IMR-90 (cell line): ENCODE data around the gene MRPL38. TPM values are rescaled to one million over a fixed set of nuclear protein-coding genes. Genes with fewer than 3 reads are reported as not detected.

Source experiments
- ATAC-seq: fragments of 200-7000 bp; cut with Tn5 transposase; 2 replicates; pipeline ENCODE4 v1.9.1; 2020; ENCODE audit warnings: low read depth, mild to moderate bottlenecking, moderate library complexity
- BruUV-seq: library from RNA; stranded (reverse); fragments of 400-500 nt; replicated peaks from 2 replicates; lab custom pipeline; 2021; lab: Mats Ljungman, UMichigan
- CTCF ChIA-PET: fragments of 300-600 bp; formaldehyde crosslinking; extraction: SDS; loops from one replicate; lab custom pipeline; 2021; ENCODE audit warnings: antibody characterized with exemption; lab: Yijun Ruan, JAX
- POLR2A ChIA-PET: fragments of 300-600 bp; sonication (Branson Sonifier 250); formaldehyde crosslinking; loops from one replicate; lab custom pipeline; 2022; ENCODE audit warnings: antibody characterized with exemption; ENCODE audit not compliant: unreplicated experiment; lab: Charles Lee
- DNase-seq: peaks from one replicate; pipeline ENCODE4 v3.0.0; 2013
- H2AFZ ChIP-seq: replicated peaks from 2 replicates; pipeline ENCODE3; 2013; ENCODE audit warnings: low read length, mild to moderate bottlenecking; ENCODE audit not compliant: poor library complexity
- H2AK5ac ChIP-seq: 2 replicates; pipeline ENCODE4 v1.6.1; 2013; ENCODE audit warnings: low read depth, low read length, inconsistent platforms
- H2AK9ac ChIP-seq: replicated peaks from 2 replicates; pipeline ENCODE3; 2013; ENCODE audit warnings: mild to moderate bottlenecking, low read depth, low read length, moderate library complexity; ENCODE audit not compliant: poor library complexity
- H2BK120ac ChIP-seq: 2 replicates; pipeline ENCODE4 v1.6.1; 2013; ENCODE audit warnings: low read depth, low read length, inconsistent platforms
- H2BK15ac ChIP-seq: 3 replicates; pipeline ENCODE4 v1.6.1; 2013; ENCODE audit warnings: low read depth, low read length, inconsistent platforms
- H2BK20ac ChIP-seq: 2 replicates; pipeline ENCODE4 v1.6.1; 2013; ENCODE audit warnings: low read depth, mild to moderate bottlenecking, inconsistent platforms, low read length, moderate library complexity
- H2BK5ac ChIP-seq: 2 replicates; pipeline ENCODE4 v1.6.1; 2013; ENCODE audit warnings: mild to moderate bottlenecking, low read depth, low read length, inconsistent platforms; ENCODE audit not compliant: poor library complexity, severe bottlenecking
- H3K14ac ChIP-seq: replicated peaks from 2 replicates; pipeline ENCODE4 v1.6.1; 2013; ENCODE audit warnings: low read depth, low read length, inconsistent platforms
- H3K18ac ChIP-seq: 2 replicates; pipeline ENCODE4 v1.6.1; 2013; ENCODE audit warnings: low read depth, low read length, control low read depth
- H3K23ac ChIP-seq: 2 replicates; pipeline ENCODE4 v1.6.1; 2013; ENCODE audit warnings: low read depth, low read length, inconsistent platforms
- H3K27ac ChIP-seq: 2 replicates; pipeline ENCODE4 v1.5.1; 2013; ENCODE audit warnings: mild to moderate bottlenecking, control low read depth, low read length; ENCODE audit not compliant: insufficient read depth
- H3K27me3 ChIP-seq: 2 replicates; pipeline ENCODE4 v1.6.1; 2013; ENCODE audit warnings: low read length; ENCODE audit not compliant: control insufficient read depth, insufficient read depth
- H3K36me3 ChIP-seq: 2 replicates; pipeline ENCODE4 v1.6.1; 2013; ENCODE audit warnings: low read length, mixed read lengths; ENCODE audit not compliant: control insufficient read depth, insufficient read depth
- H3K4ac ChIP-seq: 2 replicates; pipeline ENCODE4 v1.6.1; 2013; ENCODE audit warnings: low read depth, low read length, inconsistent platforms
- H3K4me1 ChIP-seq: 2 replicates; pipeline ENCODE4 v1.6.1; 2013; ENCODE audit warnings: low read length, mixed read lengths; ENCODE audit not compliant: control insufficient read depth, insufficient read depth
- H3K4me2 ChIP-seq: 2 replicates; pipeline ENCODE4 v1.6.1; 2013; ENCODE audit warnings: low read depth, mild to moderate bottlenecking, control low read depth, low read length, moderate library complexity
- H3K4me3 ChIP-seq: 2 replicates; pipeline ENCODE4 v1.5.1; 2013; ENCODE audit warnings: low read depth, mild to moderate bottlenecking, control low read depth, low read length, moderate library complexity; ENCODE audit not compliant: insufficient read depth
- H3K56ac ChIP-seq: 2 replicates; pipeline ENCODE4 v1.6.1; 2013; ENCODE audit warnings: low read length, inconsistent platforms; ENCODE audit not compliant: insufficient read depth; ENCODE audit errors: extremely low read depth
- H3K79me1 ChIP-seq, 2 experiments: 2 replicates each; pipeline ENCODE4 v1.6.1; 2013; ENCODE audit warnings: low read length in 2 of 2, inconsistent platforms in 1 of 2, low read depth in 1 of 2
- H3K9ac ChIP-seq: 2 replicates; pipeline ENCODE4 v1.6.1; 2013; ENCODE audit warnings: low read depth, low read length, control low read depth
- H3K9me1 ChIP-seq: 2 replicates; pipeline ENCODE4 v1.6.1; 2013; ENCODE audit warnings: low read length, inconsistent platforms; ENCODE audit not compliant: insufficient read depth
- H3K9me3 ChIP-seq: 2 replicates; pipeline ENCODE4 v1.6.1; 2013; ENCODE audit warnings: low read length; ENCODE audit not compliant: control insufficient read depth, insufficient read depth
- H4K20me1 ChIP-seq: 2 replicates; pipeline ENCODE4 v1.6.1; 2013; ENCODE audit warnings: low read length, inconsistent platforms; ENCODE audit not compliant: insufficient read depth
- H4K5ac ChIP-seq: 2 replicates; pipeline ENCODE4 v1.6.1; 2013; ENCODE audit warnings: mild to moderate bottlenecking, low read depth, low read length, control low read depth
- H4K8ac ChIP-seq, 2 experiments: 2 replicates each; pipeline ENCODE4 v1.6.1; 2013; ENCODE audit warnings: low read depth in 2 of 2, low read length in 2 of 2, control low read depth in 1 of 2, inconsistent platforms in 1 of 2
- H4K91ac ChIP-seq: 2 replicates; pipeline ENCODE4 v1.6.1; 2013; ENCODE audit warnings: low read depth, low read length, inconsistent platforms; ENCODE audit not compliant: insufficient read depth
- BHLHE40 ChIP-seq: fragments of 150-350 bp; IDR thresholded peaks from 2 replicates; pipeline ENCODE4 v1.6.1; 2016; ENCODE audit warnings: mild to moderate bottlenecking, low read depth, low read length
- CEBPB ChIP-seq: IDR thresholded peaks from 2 replicates; pipeline ENCODE4 v1.6.1; 2012; ENCODE audit warnings: low read depth, low read length, improper control_type of control experiment
- CHD1 ChIP-seq: IDR thresholded peaks from 2 replicates; pipeline ENCODE4 v1.6.1; 2012; ENCODE audit warnings: low read depth, low read length, improper control_type of control experiment
- MAFK ChIP-seq: IDR thresholded peaks from 2 replicates; pipeline ENCODE4 v1.6.1; 2012; ENCODE audit warnings: low read depth, low read length, improper control_type of control experiment
- MAZ ChIP-seq: IDR thresholded peaks from 2 replicates; pipeline ENCODE4 v1.6.1; 2012; ENCODE audit warnings: low read depth, mild to moderate bottlenecking, low read length, improper control_type of control experiment, moderate library complexity, borderline replicate concordance
- MXI1 ChIP-seq: IDR thresholded peaks from 2 replicates; pipeline ENCODE4 v1.6.1; 2012; ENCODE audit warnings: low read depth, mild to moderate bottlenecking, low read length, moderate library complexity, borderline replicate concordance
- NFE2L2 ChIP-seq: fragments of 150-350 bp; IDR thresholded peaks from 2 replicates; pipeline ENCODE4 v1.6.1; 2016; ENCODE audit warnings: low read depth, mild to moderate bottlenecking, low read length
- POLR2A ChIP-seq: IDR thresholded peaks from 2 replicates; pipeline ENCODE4 v1.6.1; 2012; ENCODE audit warnings: mild to moderate bottlenecking, low read depth, low read length
- RAD21 ChIP-seq: IDR thresholded peaks from 2 replicates; pipeline ENCODE4 v1.6.1; 2012; ENCODE audit warnings: low read length, improper control_type of control experiment
- RCOR1 ChIP-seq: IDR thresholded peaks from 2 replicates; pipeline ENCODE4 v1.6.1; 2012; ENCODE audit warnings: mild to moderate bottlenecking, low read length, improper control_type of control experiment; ENCODE audit not compliant: insufficient replicate concordance
- RFX5 ChIP-seq: IDR thresholded peaks from 2 replicates; pipeline ENCODE4 v1.8.0; 2012; ENCODE audit warnings: low read depth, mild to moderate bottlenecking, low read length, moderate library complexity
- WGBS, 2 experiments: methylation state at CpG; one replicate each; pipeline versions ENCODE4 v1.1.5 to v1.1.7; 2013; ENCODE audit warnings: missing lambda C conversion rate in 2 of 2; ENCODE audit not compliant: insufficient read length in 1 of 2; ENCODE audit errors: extremely low coverage in 2 of 2; 5-methylcytosine and 5-hydroxymethylcytosine counted together
- dilution Hi-C: fragments of 300-500 bp; cut with HindIII; formaldehyde crosslinking; loops from one replicate; pipeline ENCODE4 v1.14.3; 2018; ENCODE audit warnings: low sequenced_read_pairs; ENCODE audit not compliant: unreplicated experiment
- in situ Hi-C: fragments of 300-500 bp; cut with MboI; formaldehyde crosslinking; loops from 3 replicates; pipeline ENCODE4 v1.14.3; 2019; ENCODE audit warnings: low sequenced_read_pairs, inconsistent platforms, mixed read lengths
- intact Hi-C: fragments of 100-400 bp; cut with micrococcal nuclease; formaldehyde crosslinking; loops from 2 replicates; pipeline ENCODE4 v1.10.0; 2022
- polyA plus RNA-seq, 3 experiments: library from polyadenylated mRNA; depleted of rRNA; stranded (reverse); fragments of >200 nt; gene quantifications; 2 replicates each; pipeline ENCODE4 v1.2.3, GENCODE V29; 2012; ENCODE audit warnings: low replicate concordance in 1 of 3
- total RNA-seq: library from RNA; depleted of rRNA; stranded (reverse); fragments of >200 nt; gene quantifications from 2 replicates; pipeline ENCODE4 v1.2.3, GENCODE V29; 2012
- TF ChIP-seq, protein P1 (sequence below): conservative IDR thresholded peaks from 2 replicates; pipeline ENCODE4 v1.5.1; 2012; ENCODE audit warnings: mild to moderate bottlenecking, low read depth, low read length, improper control_type of control experiment
- TF ChIP-seq, protein P2 (sequence below): fragments of 150-350 bp; IDR thresholded peaks from 2 replicates; pipeline ENCODE4 v1.6.1; 2017; ENCODE audit warnings: mild to moderate bottlenecking, antibody characterized with exemption, low read length, low read depth

MRPL38 gene
- total and polyA plus RNA-seq, 2 of the 4 experiments (the other 2 are of a cell fraction), result 13.3 to 42.5 TPM

DNA sequence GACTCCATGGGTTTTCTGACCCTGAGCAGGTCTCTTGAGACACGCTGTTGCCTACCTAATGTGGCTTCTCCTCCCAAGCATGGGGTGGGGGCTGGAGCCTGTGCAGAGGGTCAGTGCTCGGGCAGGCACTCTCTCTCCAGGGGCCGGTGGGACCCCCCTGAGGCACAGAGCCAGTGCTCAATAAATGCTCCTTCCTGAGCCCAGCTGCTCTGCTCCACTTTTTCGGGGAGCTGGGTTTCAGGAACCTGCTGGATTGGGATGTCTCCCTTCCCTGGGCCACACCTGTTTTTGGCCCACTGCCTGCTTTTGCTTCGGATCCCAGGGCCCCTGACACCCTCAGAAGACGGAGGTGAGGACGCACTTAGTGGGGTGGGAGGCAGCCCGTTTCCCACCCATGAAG, 6.6 kb downstream of the MRPL38 start:
- H3K27ac ChIP-seq, result no peak overlapping the region
- H3K4me1 ChIP-seq, result peaks cover 7% of the 10 kb centered on the region; the same call in 1 of the 2 replicates
- dilution Hi-C loops (no loop called here), intact Hi-C loops (no loop called here), in situ Hi-C loops (no loop called here)
- H3K36me3 ChIP-seq, result peaks cover 30% of the 10 kb centered on the region
- ChIA-PET CTCF (no interaction called here), POLR2A (no interaction called here)
- H3K9me3 ChIP-seq, result no peaks in the 10 kb centered on the region
- H3K4ac ChIP-seq, result no peak overlapping the region
- no peak overlapping the region for H2BK20ac ChIP-seq
- no peak overlapping the region for H2BK5ac ChIP-seq
- H3K4me2 ChIP-seq, result no peak overlapping the region
- no peak overlapping the region for H4K8ac ChIP-seq
- no peak overlapping the region for H2BK15ac ChIP-seq
- H4K91ac ChIP-seq, result no peak overlapping the region
- H3K9me1 ChIP-seq, result peaks cover 10% of the 10 kb centered on the region; the same call in 1 of the 2 replicates
- H2AK5ac ChIP-seq, result 0 out of 2 replicates have a peak overlapping the region, but pooled peaks have one; percentile 43
- no peak overlapping the region for H3K23ac ChIP-seq
- ATAC-seq, result no peak
- H2AK9ac ChIP-seq, result no peak overlapping the region
- no peak overlapping the region for H2BK120ac ChIP-seq
- no peak overlapping the region for H3K14ac ChIP-seq
- BruUV-seq, result no TSS peak
- no peaks in the 10 kb centered on the region for H4K20me1 ChIP-seq
- no CpG with 5 or more reads among the region's 8 CpGs for WGBS, 2 experiments
- TF ChIP-seq MAFK (no peak), NFE2L2 (no peak), CHD1 (no peak), MAZ (no peak), RAD21 (no peak), POLR2A (no peak), BHLHE40 (no peak), MXI1 (no peak), CEBPB (no peak), RCOR1 (no peak), RFX5 (no peak)
- TF ChIP-seq, protein P1, sequence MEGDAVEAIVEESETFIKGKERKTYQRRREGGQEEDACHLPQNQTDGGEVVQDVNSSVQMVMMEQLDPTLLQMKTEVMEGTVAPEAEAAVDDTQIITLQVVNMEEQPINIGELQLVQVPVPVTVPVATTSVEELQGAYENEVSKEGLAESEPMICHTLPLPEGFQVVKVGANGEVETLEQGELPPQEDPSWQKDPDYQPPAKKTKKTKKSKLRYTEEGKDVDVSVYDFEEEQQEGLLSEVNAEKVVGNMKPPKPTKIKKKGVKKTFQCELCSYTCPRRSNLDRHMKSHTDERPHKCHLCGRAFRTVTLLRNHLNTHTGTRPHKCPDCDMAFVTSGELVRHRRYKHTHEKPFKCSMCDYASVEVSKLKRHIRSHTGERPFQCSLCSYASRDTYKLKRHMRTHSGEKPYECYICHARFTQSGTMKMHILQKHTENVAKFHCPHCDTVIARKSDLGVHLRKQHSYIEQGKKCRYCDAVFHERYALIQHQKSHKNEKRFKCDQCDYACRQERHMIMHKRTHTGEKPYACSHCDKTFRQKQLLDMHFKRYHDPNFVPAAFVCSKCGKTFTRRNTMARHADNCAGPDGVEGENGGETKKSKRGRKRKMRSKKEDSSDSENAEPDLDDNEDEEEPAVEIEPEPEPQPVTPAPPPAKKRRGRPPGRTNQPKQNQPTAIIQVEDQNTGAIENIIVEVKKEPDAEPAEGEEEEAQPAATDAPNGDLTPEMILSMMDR, result no peak
- TF ChIP-seq, protein P2, sequence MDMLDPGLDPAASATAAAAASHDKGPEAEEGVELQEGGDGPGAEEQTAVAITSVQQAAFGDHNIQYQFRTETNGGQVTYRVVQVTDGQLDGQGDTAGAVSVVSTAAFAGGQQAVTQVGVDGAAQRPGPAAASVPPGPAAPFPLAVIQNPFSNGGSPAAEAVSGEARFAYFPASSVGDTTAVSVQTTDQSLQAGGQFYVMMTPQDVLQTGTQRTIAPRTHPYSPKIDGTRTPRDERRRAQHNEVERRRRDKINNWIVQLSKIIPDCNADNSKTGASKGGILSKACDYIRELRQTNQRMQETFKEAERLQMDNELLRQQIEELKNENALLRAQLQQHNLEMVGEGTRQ, result no peak
- H4K5ac ChIP-seq, result no peak overlapping the region
- H3K56ac ChIP-seq, result no peak overlapping the region
- H2AFZ ChIP-seq, result no peak overlapping the region
- DNase-seq, result no peak
- peaks cover 11 to 41% of the 10 kb centered on the region in 2 experiments for H3K79me1 ChIP-seq
- no peaks in the 10 kb centered on the region for H3K27me3 ChIP-seq
- H3K9ac ChIP-seq, result no peak overlapping the region
- no peak overlapping the region for H3K18ac ChIP-seq
- H3K4me3 ChIP-seq, result no peak overlapping the region
